ENCODE data around the gene AMBP.

DNA sequence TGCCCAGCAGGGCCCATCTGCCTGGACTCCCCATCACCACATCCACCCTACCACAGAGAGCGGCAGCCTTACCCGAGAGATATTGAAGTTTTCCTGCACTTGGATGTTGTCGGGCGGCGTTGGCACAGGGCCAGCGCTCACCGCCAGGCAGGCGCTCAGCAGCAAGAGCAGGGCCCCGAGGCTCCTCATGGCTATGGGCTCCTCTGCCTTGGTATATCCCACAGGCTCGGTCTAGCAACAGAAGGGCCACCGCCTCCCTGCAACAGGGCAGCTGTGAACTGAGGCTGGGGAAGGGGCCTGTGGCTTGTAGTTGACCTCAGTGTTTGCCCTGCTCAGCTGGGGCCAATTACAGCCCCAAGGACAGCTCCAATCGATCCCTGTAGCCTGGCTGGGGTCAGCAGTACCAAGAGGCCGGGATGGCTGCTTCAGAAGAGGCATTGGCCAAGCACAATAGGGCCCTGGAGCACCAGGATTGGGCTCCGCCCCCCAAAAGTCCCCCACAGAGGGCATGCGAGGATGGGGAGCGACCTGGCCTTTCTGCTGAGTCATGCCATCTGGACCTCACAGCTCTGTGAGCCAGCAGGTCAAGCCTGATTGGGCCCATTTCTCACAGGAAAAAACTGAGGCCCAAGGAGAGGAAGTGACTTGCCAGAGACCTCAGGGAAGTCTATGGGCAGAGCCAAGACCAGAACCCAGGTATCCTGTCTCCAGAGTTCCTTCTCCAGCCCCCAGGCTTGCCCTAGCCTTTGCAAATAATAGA, at the start of gene AMBP:
- TF ChIP-seq, protein P1, sequence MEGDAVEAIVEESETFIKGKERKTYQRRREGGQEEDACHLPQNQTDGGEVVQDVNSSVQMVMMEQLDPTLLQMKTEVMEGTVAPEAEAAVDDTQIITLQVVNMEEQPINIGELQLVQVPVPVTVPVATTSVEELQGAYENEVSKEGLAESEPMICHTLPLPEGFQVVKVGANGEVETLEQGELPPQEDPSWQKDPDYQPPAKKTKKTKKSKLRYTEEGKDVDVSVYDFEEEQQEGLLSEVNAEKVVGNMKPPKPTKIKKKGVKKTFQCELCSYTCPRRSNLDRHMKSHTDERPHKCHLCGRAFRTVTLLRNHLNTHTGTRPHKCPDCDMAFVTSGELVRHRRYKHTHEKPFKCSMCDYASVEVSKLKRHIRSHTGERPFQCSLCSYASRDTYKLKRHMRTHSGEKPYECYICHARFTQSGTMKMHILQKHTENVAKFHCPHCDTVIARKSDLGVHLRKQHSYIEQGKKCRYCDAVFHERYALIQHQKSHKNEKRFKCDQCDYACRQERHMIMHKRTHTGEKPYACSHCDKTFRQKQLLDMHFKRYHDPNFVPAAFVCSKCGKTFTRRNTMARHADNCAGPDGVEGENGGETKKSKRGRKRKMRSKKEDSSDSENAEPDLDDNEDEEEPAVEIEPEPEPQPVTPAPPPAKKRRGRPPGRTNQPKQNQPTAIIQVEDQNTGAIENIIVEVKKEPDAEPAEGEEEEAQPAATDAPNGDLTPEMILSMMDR (conservative IDR thresholded peaks at IDR 0.05; ENCODE audit: low read length): no peak
- no peak for TF ChIP-seq EZH2phosphoT487 (IDR thresholded peaks at IDR 0.05; ENCODE audit: borderline replicate concordance)
